Peyer's patch (tissue), 4 donors: ENCODE measurements around the gene SPINDOC. TPM values are rescaled to one million over a fixed set of nuclear protein-coding genes. Genes with fewer than 3 reads are reported as not detected.
A peak's percentile ranks its signal among the peaks of the same experiment; 100 is the strongest.
"Not testable (repeated sequence)": the region's sequence is repeated elsewhere in the genome, so short reads cannot be mapped to it uniquely, and the experiment has no call there.

Source experiments
- DNase-seq, 3 donors: peaks; one replicate each; pipeline ENCODE4 v3.0.0-alpha.2; 2017 to 2019
- H3K27ac ChIP-seq, 4 donors: fragments of 200-600 bp; sonication (generic); one replicate each; pipeline ENCODE4 v1.5.1; 2016 to 2019
- H3K27me3 ChIP-seq, 2 donors: fragments of 200-600 bp; sonication (generic); one replicate each; pipeline ENCODE4 v1.5.1; 2019
- H3K36me3 ChIP-seq, 3 donors: fragments of 200-600 bp; sonication (generic); one replicate each; pipeline ENCODE4 v1.5.1; 2016 to 2019
- H3K4me1 ChIP-seq, 4 donors: fragments of 200-600 bp; sonication (generic); one replicate each; pipeline ENCODE4 v1.5.1; 2016 to 2019
- H3K4me3 ChIP-seq, 4 donors: fragments of 200-600 bp; sonication (generic); 1 replicate in 3 of 4; 2 replicates in 1 of 4; pipeline ENCODE4 v1.5.1; 2016 to 2019; ENCODE audit warnings: mild to moderate bottlenecking in 1 of 4
- H3K9me3 ChIP-seq, 4 donors: fragments of 200-600 bp; sonication (generic); one replicate each; pipeline ENCODE4 v1.5.1; 2016 to 2019; ENCODE audit warnings: mild to moderate bottlenecking in 1 of 4
- POLR2A ChIP-seq, 2 donors: fragments of 450-650 bp; IDR thresholded peaks; one replicate each; pipeline ENCODE4 v1.5.1; 2017; ENCODE audit warnings: antibody characterized with exemption in 2 of 2, mild to moderate bottlenecking in 2 of 2, moderate library complexity in 2 of 2
- total RNA-seq, 4 donors: library from RNA; depleted of rRNA; stranded (reverse); fragments of >200 nt; gene quantifications; one replicate each; pipeline ENCODE4 v1.1.0, GENCODE V29; 2016
- TF ChIP-seq, protein P1 (sequence below), 6 experiments: fragments of 450-650 bp in 4 of 6; fragments of 200-600 bp in 2 of 6; sonication (generic) in 1 of 6; IDR thresholded peaks; one replicate each; pipeline ENCODE4 v1.5.1; 2017 to 2019; ENCODE audit warnings: antibody characterized with exemption in 6 of 6, mild to moderate bottlenecking in 3 of 6, moderate library complexity in 1 of 6

Gene SPINDOC
- total RNA-seq, 4 donors from 2014 or later = 3.5 to 15.7 (median 6.4) TPM

DNA sequence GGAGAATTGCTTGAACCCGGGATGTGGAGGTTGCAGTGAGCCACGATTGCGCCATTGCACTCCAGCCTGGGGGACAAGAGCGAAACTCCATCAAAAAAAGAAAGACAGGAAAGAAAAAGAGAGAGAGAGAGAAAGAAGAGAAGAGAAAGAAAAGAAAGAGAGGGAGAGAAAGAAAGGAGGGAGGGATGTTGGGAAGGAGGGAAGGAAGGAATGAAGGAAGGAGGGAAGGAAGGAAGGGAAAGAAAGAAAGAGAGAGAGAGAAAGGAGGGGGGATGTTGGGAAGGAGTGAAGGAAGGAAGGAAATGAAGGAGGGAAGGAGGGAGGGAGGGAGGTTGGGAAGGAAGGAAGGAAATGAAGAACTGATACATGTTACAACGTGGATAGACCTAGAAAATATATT is 12.3 kb upstream of the SPINDOC start:
- Histone ChIP-seq H3K4me1 (no peaks in the 10 kb centered on the region), H3K36me3 (no peaks in the 10 kb centered on the region), H3K9me3 (no peaks in the 10 kb centered on the region), H3K4me3 (no peak overlapping the region), H3K27me3 (no peaks in the 10 kb centered on the region), H3K27ac (no peak overlapping the region)
- TF ChIP-seq, protein P1, sequence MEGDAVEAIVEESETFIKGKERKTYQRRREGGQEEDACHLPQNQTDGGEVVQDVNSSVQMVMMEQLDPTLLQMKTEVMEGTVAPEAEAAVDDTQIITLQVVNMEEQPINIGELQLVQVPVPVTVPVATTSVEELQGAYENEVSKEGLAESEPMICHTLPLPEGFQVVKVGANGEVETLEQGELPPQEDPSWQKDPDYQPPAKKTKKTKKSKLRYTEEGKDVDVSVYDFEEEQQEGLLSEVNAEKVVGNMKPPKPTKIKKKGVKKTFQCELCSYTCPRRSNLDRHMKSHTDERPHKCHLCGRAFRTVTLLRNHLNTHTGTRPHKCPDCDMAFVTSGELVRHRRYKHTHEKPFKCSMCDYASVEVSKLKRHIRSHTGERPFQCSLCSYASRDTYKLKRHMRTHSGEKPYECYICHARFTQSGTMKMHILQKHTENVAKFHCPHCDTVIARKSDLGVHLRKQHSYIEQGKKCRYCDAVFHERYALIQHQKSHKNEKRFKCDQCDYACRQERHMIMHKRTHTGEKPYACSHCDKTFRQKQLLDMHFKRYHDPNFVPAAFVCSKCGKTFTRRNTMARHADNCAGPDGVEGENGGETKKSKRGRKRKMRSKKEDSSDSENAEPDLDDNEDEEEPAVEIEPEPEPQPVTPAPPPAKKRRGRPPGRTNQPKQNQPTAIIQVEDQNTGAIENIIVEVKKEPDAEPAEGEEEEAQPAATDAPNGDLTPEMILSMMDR (IDR thresholded peaks at IDR 0.05) = no peak
- no peak for TF ChIP-seq POLR2A (IDR thresholded peaks at IDR 0.05)
- no peak for DNase-seq

DNA sequence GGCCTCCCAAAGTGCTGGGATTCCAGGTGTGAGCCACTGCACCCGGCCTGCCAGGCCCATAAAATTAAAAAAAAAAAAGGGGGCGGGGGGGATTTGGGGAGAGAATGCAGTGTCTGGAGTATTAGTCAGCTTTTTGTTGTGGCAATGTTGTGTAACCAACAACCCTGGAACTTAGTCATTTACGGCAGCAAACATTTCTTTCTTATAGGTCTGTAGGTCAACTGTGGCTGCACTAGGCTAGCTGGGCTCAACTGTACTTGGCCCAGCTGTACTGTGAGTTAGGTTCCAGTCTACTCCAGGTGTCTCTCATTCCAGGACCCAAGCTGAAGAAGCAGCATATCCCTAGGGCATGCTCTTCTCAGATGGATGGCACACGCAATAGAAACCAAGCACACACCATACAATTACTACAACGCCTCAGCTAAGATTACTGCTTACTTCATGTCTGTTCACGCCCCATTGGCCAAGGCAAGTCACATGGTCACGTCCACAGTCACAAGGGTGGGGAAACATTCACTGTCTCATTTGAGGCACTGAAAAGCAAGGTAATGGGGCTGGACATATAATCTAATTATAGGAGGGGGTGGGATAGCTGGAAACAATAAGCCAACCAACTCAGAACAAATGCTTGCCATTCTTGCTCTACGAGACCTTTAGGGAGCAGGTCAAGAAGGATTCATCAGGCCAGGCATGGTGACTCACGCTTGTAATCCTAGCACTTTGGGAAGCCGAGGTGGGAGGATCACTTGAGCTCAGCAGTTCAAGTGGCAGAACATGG is 10.4 kb upstream of the SPINDOC start:
- no peaks in the 10 kb centered on the region for H3K9me3 ChIP-seq
- TF ChIP-seq POLR2A (IDR thresholded peaks at IDR 0.05) = no peak
- TF ChIP-seq, protein P1 (IDR thresholded peaks at IDR 0.05) = no peak
- H3K4me1 ChIP-seq = no peaks in the 10 kb centered on the region
- no peak overlapping the region for H3K4me3 ChIP-seq
- peak in 1 of 3 donors; percentile 53 for DNase-seq
- no peaks in the 10 kb centered on the region for H3K27me3 ChIP-seq
- no peaks in the 10 kb centered on the region for H3K36me3 ChIP-seq
- H3K27ac ChIP-seq = no peak overlapping the region

DNA sequence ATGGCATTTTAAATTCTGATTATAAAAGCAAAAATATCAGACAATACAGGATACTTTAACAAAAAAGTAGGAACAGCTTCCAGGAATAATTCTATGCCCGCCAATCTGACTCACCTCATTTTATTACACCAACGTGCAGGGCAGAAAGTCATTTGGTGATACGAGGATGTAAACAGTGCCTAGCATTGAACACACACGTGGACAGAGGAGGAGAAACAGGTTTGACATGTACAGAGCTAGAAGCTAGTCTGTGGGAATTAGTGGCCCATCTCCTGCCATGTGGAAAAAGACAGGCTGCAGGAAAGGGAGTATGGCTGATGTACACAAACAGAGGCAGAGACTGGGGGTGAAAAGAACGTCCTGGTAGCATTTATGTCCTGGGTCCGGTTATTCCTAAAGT is 9.0 kb upstream of the SPINDOC start:
- Histone ChIP-seq H3K4me3 (no peak overlapping the region), H3K27me3 (no peaks in the 10 kb centered on the region), H3K9me3 (no peaks in the 10 kb centered on the region), H3K36me3 (no peaks in the 10 kb centered on the region), H3K27ac (no peak overlapping the region), H3K4me1 (no peaks in the 10 kb centered on the region)
- DNase-seq = peak in 1 of 3 donors; percentile 73
- TF ChIP-seq POLR2A (IDR thresholded peaks at IDR 0.05) = no peak
- TF ChIP-seq, protein P1 (IDR thresholded peaks at IDR 0.05) = no peak

DNA sequence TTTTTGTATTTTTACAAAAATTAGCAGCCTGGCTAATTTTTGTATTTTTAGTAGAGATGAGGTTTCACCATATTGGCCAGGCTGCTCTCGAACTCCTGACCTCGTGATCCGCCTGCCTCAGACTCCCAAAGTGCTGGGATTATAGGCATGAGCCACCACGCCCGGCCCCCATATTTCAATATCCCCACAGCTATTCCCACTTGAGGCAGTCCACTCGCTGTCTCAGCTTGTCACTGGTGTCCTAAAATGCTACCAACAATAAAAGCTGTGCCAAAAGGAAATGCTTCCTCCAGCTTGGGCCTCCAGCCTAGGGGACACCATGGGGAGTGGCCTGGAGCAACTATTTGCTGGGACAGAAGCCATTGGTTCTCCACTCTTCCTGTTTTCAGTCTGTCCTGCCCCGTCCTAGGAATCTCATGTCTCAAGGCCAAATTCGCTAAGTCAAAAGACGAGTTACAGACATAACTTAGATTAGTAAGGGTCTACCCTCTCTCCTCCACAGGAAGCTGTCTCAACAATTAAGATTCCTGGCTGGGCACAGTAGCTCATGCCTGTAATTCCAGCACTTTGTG is 7.3 kb upstream of the SPINDOC start:
- H3K9me3 ChIP-seq = no peaks in the 10 kb centered on the region
- no peaks in the 10 kb centered on the region for H3K4me1 ChIP-seq
- no peaks in the 10 kb centered on the region for H3K36me3 ChIP-seq
- no peaks in the 10 kb centered on the region for H3K27me3 ChIP-seq
- peak overlapping the region in 1 of 4 donors; percentile 25 for H3K27ac ChIP-seq
- H3K4me3 ChIP-seq = no peak overlapping the region
- no peak for DNase-seq
- TF ChIP-seq, protein P1 (IDR thresholded peaks at IDR 0.05) = no peak
- TF ChIP-seq POLR2A (IDR thresholded peaks at IDR 0.05) = no peak

DNA sequence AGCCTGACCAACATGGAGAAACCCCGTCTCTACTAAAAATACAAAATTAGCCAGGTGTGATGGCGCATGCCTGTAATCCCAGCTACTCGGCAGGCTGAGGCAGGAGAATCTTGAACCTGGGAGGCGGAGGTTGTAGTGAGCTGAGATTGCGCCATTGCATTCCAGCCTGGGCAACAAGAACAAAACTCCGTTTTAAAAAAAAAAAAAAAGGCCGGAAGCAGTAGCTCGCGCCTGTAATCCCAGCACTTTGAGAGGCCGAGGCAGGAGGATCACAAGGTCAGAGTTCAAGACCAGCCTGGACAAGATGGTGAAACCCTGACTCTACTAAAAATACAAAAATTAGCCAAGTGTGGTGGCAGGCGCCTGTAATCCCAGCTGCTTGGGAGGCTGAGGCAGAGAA is 2.9 kb upstream of the SPINDOC start:
- peaks cover 0 to 21% (median 6%) of the 10 kb centered on the region in 4 donors for H3K4me1 ChIP-seq
- not testable (repeated sequence) for DNase-seq

DNA sequence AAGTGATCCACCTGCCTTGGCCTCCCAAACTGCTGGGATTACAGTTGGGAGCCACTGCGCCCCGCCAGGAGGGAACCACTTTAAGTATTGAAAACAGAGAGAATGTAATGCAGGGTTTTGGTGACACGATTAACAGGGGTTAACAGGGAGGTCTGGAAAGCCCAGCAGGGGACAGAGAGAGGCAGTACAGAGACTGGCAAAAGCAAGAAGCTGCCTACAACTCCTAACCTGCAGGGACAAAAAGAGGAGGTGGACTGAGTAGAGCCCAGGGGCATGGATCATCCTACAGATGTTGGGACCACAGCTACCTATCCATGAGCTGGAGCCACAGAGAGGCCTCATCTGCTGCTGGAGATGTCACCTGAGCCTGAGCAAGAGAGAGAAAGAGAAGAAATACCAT is 1.7 kb upstream of the SPINDOC start:
- no peaks in the 10 kb centered on the region for H3K27me3 ChIP-seq
- no peak for DNase-seq
- H3K4me3 ChIP-seq = no peak overlapping the region
- no peaks in the 10 kb centered on the region for H3K9me3 ChIP-seq
- no peaks in the 10 kb centered on the region for H3K36me3 ChIP-seq
- TF ChIP-seq POLR2A (IDR thresholded peaks at IDR 0.05) = no peak
- TF ChIP-seq, protein P1 (IDR thresholded peaks at IDR 0.05) = no peak
- H3K27ac ChIP-seq = no peak overlapping the region
- peaks cover 0 to 22% (median 6%) of the 10 kb centered on the region in 4 donors for H3K4me1 ChIP-seq

More for the DNA sequence above, 2.9 kb upstream of the SPINDOC start:
- not testable (repeated sequence) for H3K4me3 ChIP-seq, H3K9me3 ChIP-seq, H3K36me3 ChIP-seq, H3K27ac ChIP-seq, H3K27me3 ChIP-seq
